ENCODE results near the gene GMPPA. TPM values are rescaled to one million over a fixed set of nuclear protein-coding genes. Genes with fewer than 3 reads are reported as not detected.
A peak's percentile ranks its signal among the peaks of the same experiment; 100 is the strongest.

Gene GMPPA
- total RNA-seq, 1 experiment from 2014 or later = 32.0 TPM

DNA sequence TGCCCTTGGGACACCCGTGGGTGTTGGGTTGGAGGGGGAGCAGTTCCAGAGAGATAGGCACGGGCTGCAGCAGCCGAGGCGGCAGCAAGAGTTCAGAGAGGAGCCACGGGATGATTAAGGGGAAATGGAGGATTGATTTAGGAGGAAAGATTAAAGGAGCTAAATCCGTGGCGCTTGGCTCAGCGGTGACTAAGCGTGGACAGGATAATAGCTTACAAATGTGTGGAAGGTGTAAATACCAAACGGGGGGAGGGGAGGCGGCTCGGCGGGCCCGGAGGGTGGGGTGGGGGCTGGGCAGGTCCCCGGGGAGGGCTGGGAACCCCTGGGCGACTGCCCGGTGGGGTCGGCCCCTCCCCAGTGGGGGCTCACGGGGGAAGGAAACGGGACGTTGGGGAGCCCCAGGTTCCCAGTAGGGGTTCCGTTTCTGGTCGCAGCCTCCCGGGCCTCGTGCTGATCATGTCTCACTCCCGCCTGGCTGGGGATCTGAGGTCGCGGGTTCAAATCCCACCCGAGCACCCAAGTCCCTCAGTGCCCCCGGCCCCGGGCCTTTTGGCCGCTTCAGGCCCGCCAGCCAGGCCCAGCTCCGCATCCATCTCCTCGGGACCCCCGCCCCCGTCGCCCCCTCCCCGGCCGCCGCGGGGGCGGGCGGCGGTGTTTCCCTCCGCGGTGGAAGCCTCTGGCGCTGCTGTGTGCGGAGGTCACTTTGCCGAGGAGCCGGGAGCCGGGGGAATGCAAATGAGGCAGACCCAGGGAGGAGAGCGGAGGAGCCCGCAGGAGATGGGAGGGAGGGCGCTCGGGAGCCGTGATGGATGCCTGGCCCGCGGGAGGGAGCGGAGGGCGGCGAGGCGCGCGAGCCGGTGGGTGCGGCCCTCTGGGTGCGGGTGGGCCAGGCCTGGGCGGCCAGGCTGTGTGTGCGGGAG lies 23.7 kb downstream of the GMPPA start:
- H3K4ac ChIP-seq (ENCODE audit: low read depth, low read length) = no peak overlapping the region
- no peaks in the 10 kb centered on the region for H3K9me3 Mint-ChIP-seq
- H3K4me3 Mint-ChIP-seq = peak overlapping the region; percentile 50 to 51; a peak in 4 of 5 replicates
- no peak overlapping the region for H2BK20ac ChIP-seq (ENCODE audit: low read depth, low read length, poor library complexity, severe bottlenecking)
- no CpG with 5 or more reads among the region's 70 CpGs for WGBS (ENCODE audit: extremely low coverage, insufficient read length, low lambda C conversion rate)
- peaks cover 49% of the 10 kb centered on the region for H3K27me3 Mint-ChIP-seq (ENCODE audit: low read depth)
- no peak for TF ChIP-seq CTCF (conservative IDR thresholded peaks at IDR 0.05)
- no peak overlapping the region for H3T11ph ChIP-seq (ENCODE audit: low read length)
- no peak overlapping the region for H2BK12ac ChIP-seq (ENCODE audit: insufficient read length, low read depth, low read length)
- peaks cover 8% of the 10 kb centered on the region; the same call in 1 of the 2 replicates for H3K27me3 ChIP-seq (ENCODE audit: insufficient read depth, low read length)
- H3K36me3 Mint-ChIP-seq (ENCODE audit: insufficient read depth in 1 of 3, low read depth in 3 of 3) = no peaks in the 10 kb centered on the region
- H4K5ac ChIP-seq (ENCODE audit: insufficient read length, low read depth, low read length) = no peak overlapping the region
- H2BK120ac ChIP-seq (ENCODE audit: low read depth, low read length, poor library complexity, severe bottlenecking) = no peak overlapping the region
- peaks cover 53 to 71% of the 10 kb centered on the region in 2 experiments for H3K4me1 Mint-ChIP-seq
- H3K56ac ChIP-seq (ENCODE audit: insufficient read length, low read depth, low read length) = no peak overlapping the region
- H2AK5ac ChIP-seq (ENCODE audit: insufficient read length, low read length) = no peak overlapping the region
- H4K20me1 ChIP-seq (ENCODE audit: control insufficient read depth, insufficient read depth, insufficient read length) = no peaks in the 10 kb centered on the region
- peak overlapping the region; percentile 44 for H3K4me2 ChIP-seq (ENCODE audit: insufficient read depth, insufficient read length, low read length)
- no peak overlapping the region for H3K14ac ChIP-seq (ENCODE audit: insufficient read depth, low read length)
- H3K79me2 ChIP-seq (ENCODE audit: insufficient read depth, low read length) = no peaks in the 10 kb centered on the region
- no peak overlapping the region for H3K9ac ChIP-seq (ENCODE audit: extremely low read depth, insufficient read length, low read length)
- peaks cover 9% of the 10 kb centered on the region; the same call in 1 of the 2 replicates for H3K4me1 ChIP-seq (ENCODE audit: insufficient read depth, low read length)
- no peaks in the 10 kb centered on the region for H3K79me1 ChIP-seq (ENCODE audit: insufficient read depth, low read depth, low read length, poor library complexity, severe bottlenecking)
- peak overlapping the region in 1 of 3 experiments; percentile 33; a peak in 2 of 7 replicates for H3K27ac Mint-ChIP-seq
- H2BK15ac ChIP-seq (ENCODE audit: low read depth, low read length) = no peak overlapping the region
- H3K23me2 ChIP-seq (ENCODE audit: insufficient read length, low read depth, low read length, poor library complexity, severe bottlenecking) = peaks cover 4% of the 10 kb centered on the region
- no peak overlapping the region for H3K18ac ChIP-seq (ENCODE audit: insufficient read length, low read depth, low read length)
- peak; percentile 80 for DNase-seq
- H4K91ac ChIP-seq (ENCODE audit: insufficient read length, low read depth, low read length) = no peak overlapping the region
- no peak overlapping the region for H3K27ac ChIP-seq (ENCODE audit: insufficient read length, low read depth, low read length)
- H3K9me3 ChIP-seq (ENCODE audit: control insufficient read depth, low read depth, low read length) = no peaks in the 10 kb centered on the region
- H3K23ac ChIP-seq (ENCODE audit: insufficient read length, low read depth, low read length) = no peak overlapping the region
- H4K8ac ChIP-seq (replicated peaks; ENCODE audit: insufficient read length, low read depth, low read length) = no peak overlapping the region
- H2AFZ ChIP-seq (ENCODE audit: low read length) = no peak overlapping the region
- no peak overlapping the region for H2BK5ac ChIP-seq (ENCODE audit: insufficient read length, low read length)
